HG03095 (cell line): Measurements from ENCODE around the gene DAO.

Source experiments
- ATAC-seq: cut with Tn5 transposase; IDR thresholded peaks from one replicate; pipeline ENCODE4 v1.9.1; 2021; ENCODE audit warnings: moderate library complexity; ENCODE audit not compliant: unreplicated experiment

The DAO gene

GRCh38 chr12:108875280-108875679 lies 4.6 kb upstream of the DAO start:
- no peak for ATAC-seq

GRCh38 chr12:108875682-108876361 lies 4.1 kb upstream of the DAO start:
- ATAC-seq: no peak

- ATAC-seq: no peak
Observed at GRCh38 chr12:108876550-108876949, 3.3 kb upstream of the DAO start.

- ATAC-seq: no peak
Observed at GRCh38 chr12:108881953-108882352, 2.1 kb downstream of the DAO start.

- ATAC-seq: no peak
Observed at GRCh38 chr12:108884116-108885012, 4.5 kb downstream of the DAO start.

- ATAC-seq: no peak
Observed at GRCh38 chr12:108886873-108887629, 7.2 kb downstream of the DAO start.

GRCh38 chr12:108888031-108888430 lies 8.1 kb downstream of the DAO start:
- no peak for ATAC-seq

- ATAC-seq: no peak
Observed at GRCh38 chr12:108890208-108890607, 10.3 kb downstream of the DAO start.

- ATAC-seq: no peak
Observed at GRCh38 chr12:108895220-108895802, 15.4 kb downstream of the DAO start.

GRCh38 chr12:108896336-108896735 lies 16.4 kb downstream of the DAO start:
- ATAC-seq: no peak

- no peak for ATAC-seq
Observed at GRCh38 chr12:108896817-108897216, 16.9 kb downstream of the DAO start.

GRCh38 chr12:108899145-108899544 lies 19.3 kb downstream of the DAO start:
- ATAC-seq: no peak

- no peak for ATAC-seq
Observed at GRCh38 chr12:108905725-108906124, 25.8 kb downstream of the DAO start.

- ATAC-seq: no peak
Observed at GRCh38 chr12:108906971-108907370, 27.1 kb downstream of the DAO start.

- no peak for ATAC-seq
Observed at GRCh38 chr12:108907839-108908351, 28.0 kb downstream of the DAO start.

GRCh38 chr12:108910336-108910735 lies 30.4 kb downstream of the DAO start:
- ATAC-seq: no peak

- no peak for ATAC-seq
Observed at GRCh38 chr12:108911915-108912314, 32.0 kb downstream of the DAO start.

GRCh38 chr12:108912361-108912760 lies 32.5 kb downstream of the DAO start:
- no peak for ATAC-seq

- ATAC-seq: no peak
Observed at GRCh38 chr12:108914121-108914531, 34.2 kb downstream of the DAO start.

- ATAC-seq: no peak
Observed at GRCh38 chr12:108915632-108916133, 35.8 kb downstream of the DAO start.

GRCh38 chr12:108916336-108916735 lies 36.4 kb downstream of the DAO start:
- ATAC-seq: no peak
